H1 (cell line): ENCODE measurements around the gene PRPF6. TPM values are rescaled to one million over a fixed set of nuclear protein-coding genes. Genes with fewer than 3 reads are reported as not detected.

Experiments
- CTCF ChIA-PET: fragments of 300-600 bp; sonication (Branson Sonifier 250); formaldehyde crosslinking; loops from one replicate; lab custom pipeline; 2021; ENCODE audit not compliant: partially characterized antibody; lab: Charles Lee
- POLR2A ChIA-PET: fragments of 300-600 bp; sonication (Branson Sonifier 250); formaldehyde crosslinking; loops from one replicate; lab custom pipeline; 2021; ENCODE audit warnings: inconsistent platforms; ENCODE audit not compliant: partially characterized antibody; lab: Charles Lee
- DNase-seq, 2 experiments: peaks; one replicate each; pipeline versions ENCODE4 v3.0.0 to v3.0.0-alpha.2; 2010 to 2022; ENCODE audit warnings: low spot score in 2 of 2, low read depth in 1 of 2, mixed read lengths in 1 of 2
- FAIRE-seq: peaks from 2 replicates; lab custom pipeline; 2011; peaks lifted over from hg19 to GRCh38; lab: Jason Lieb, UNC
- H2AFZ ChIP-seq: 2 replicates; pipeline ENCODE4 v1.8.1; 2012; ENCODE audit warnings: low read length, inconsistent platforms
- H2AK5ac ChIP-seq: 2 replicates; pipeline ENCODE4 v1.6.1; 2013; ENCODE audit warnings: low read depth, low read length
- H2BK120ac ChIP-seq: replicated peaks from 2 replicates; pipeline ENCODE3; 2013; ENCODE audit warnings: low read depth, low read length, inconsistent platforms
- H2BK12ac ChIP-seq: 2 replicates; pipeline ENCODE4 v1.6.1; 2013; ENCODE audit warnings: low read depth, low read length
- H2BK15ac ChIP-seq: 2 replicates; pipeline ENCODE4 v1.6.1; 2013; ENCODE audit warnings: low read length
- H2BK20ac ChIP-seq: 2 replicates; pipeline ENCODE4 v1.6.1; 2013; ENCODE audit warnings: low read length
- H2BK5ac ChIP-seq: 2 replicates; pipeline ENCODE4 v1.6.1; 2013; ENCODE audit warnings: low read depth, low read length
- H3K14ac ChIP-seq: 2 replicates; pipeline ENCODE4 v1.6.1; 2013; ENCODE audit warnings: inconsistent platforms; ENCODE audit not compliant: insufficient read length
- H3K18ac ChIP-seq: 2 replicates; pipeline ENCODE4 v1.6.1; 2013; ENCODE audit warnings: low read length; ENCODE audit errors: extremely low read depth
- H3K23ac ChIP-seq: 2 replicates; pipeline ENCODE4 v1.6.1; 2013; ENCODE audit warnings: inconsistent platforms; ENCODE audit not compliant: insufficient read length
- H3K23me2 ChIP-seq: 2 replicates; pipeline ENCODE4 v1.6.1; 2013; ENCODE audit warnings: low read depth, low read length
- H3K27ac ChIP-seq: 2 replicates; pipeline ENCODE4 v1.6.1; 2011; ENCODE audit warnings: low read depth, low read length, inconsistent platforms
- H3K27me3 ChIP-seq, 4 experiments: replicated peaks in 1 of 4; 1 replicate in 1 of 4; 2 replicates in 3 of 4; pipeline versions ENCODE4 v1.6.1 to v1.8.1; 2011 to 2013; ENCODE audit warnings: low read length in 3 of 4, mild to moderate bottlenecking in 3 of 4, inconsistent platforms in 2 of 4, mixed read lengths in 2 of 4, moderate library complexity in 1 of 4; ENCODE audit not compliant: control insufficient read depth in 3 of 4, insufficient read depth in 3 of 4; ENCODE audit errors: extremely low read depth in 1 of 4
- H3K36me3 ChIP-seq, 4 experiments: 2 replicates each; pipeline versions ENCODE4 v1.6.1 to v1.8.1; 2011 to 2013; ENCODE audit warnings: mild to moderate bottlenecking in 4 of 4, low read length in 3 of 4, moderate library complexity in 2 of 4, control low read depth in 1 of 4, inconsistent platforms in 1 of 4; ENCODE audit not compliant: insufficient read depth in 4 of 4, control insufficient read depth in 2 of 4
- H3K4ac ChIP-seq: replicated peaks from 2 replicates; pipeline ENCODE3; 2013; ENCODE audit warnings: low read length, low read depth, mixed read lengths, inconsistent platforms; ENCODE audit not compliant: insufficient read length
- H3K4me1 ChIP-seq, 4 experiments: replicated peaks in 1 of 4; 1 replicate in 1 of 4; 2 replicates in 3 of 4; pipeline versions ENCODE4 v1.6.1 to v1.8.1; 2011 to 2013; ENCODE audit warnings: low read length in 3 of 4, inconsistent platforms in 2 of 4, mixed read lengths in 1 of 4; ENCODE audit not compliant: insufficient read depth in 4 of 4, control insufficient read depth in 3 of 4
- H3K4me2 ChIP-seq, 2 experiments: 2 replicates each; pipeline versions ENCODE4 v1.6.1 to v1.8.1; 2011 to 2013; ENCODE audit warnings: low read depth in 2 of 2, low read length in 2 of 2, control low read depth in 1 of 2, inconsistent platforms in 1 of 2, mild to moderate bottlenecking in 1 of 2; ENCODE audit not compliant: insufficient read depth in 1 of 2
- H3K4me3 ChIP-seq, 4 experiments: fragments of 200-600, 300-600 bp in 1 of 4; sonication (generic), shearing (Covaris generic), sonication (Bioruptor Twin) in 1 of 4; 2 replicates each; pipeline versions ENCODE4 v1.5.1 to v1.8.1; 2011 to 2016; ENCODE audit warnings: low read length in 4 of 4, low read depth in 3 of 4, control low read depth in 2 of 4, inconsistent platforms in 2 of 4, mild to moderate bottlenecking in 2 of 4, mixed read lengths in 1 of 4, moderate library complexity in 1 of 4; ENCODE audit not compliant: insufficient read depth in 2 of 4; ENCODE audit errors: extremely low read depth in 1 of 4
- H3K56ac ChIP-seq: replicated peaks from 2 replicates; pipeline ENCODE3; 2013; ENCODE audit warnings: low read depth, mild to moderate bottlenecking, mixed read lengths, low read length, inconsistent platforms; ENCODE audit not compliant: insufficient read length
- H3K79me1 ChIP-seq: 2 replicates; pipeline ENCODE4 v1.6.1; 2013; ENCODE audit warnings: low read depth, low read length, control low read depth
- H3K79me2 ChIP-seq, 2 experiments: 2 replicates each; pipeline versions ENCODE4 v1.6.1 to v1.8.1; 2012 to 2013; ENCODE audit warnings: low read length in 2 of 2, mild to moderate bottlenecking in 2 of 2, inconsistent platforms in 1 of 2; ENCODE audit not compliant: insufficient read depth in 2 of 2, control insufficient read depth in 1 of 2
- H3K9ac ChIP-seq, 4 experiments: replicated peaks in 1 of 4; 1 replicate in 1 of 4; 2 replicates in 3 of 4; pipeline versions ENCODE4 v1.6.1 to v1.8.1; 2011 to 2013; ENCODE audit warnings: low read depth in 3 of 4, low read length in 3 of 4, control low read depth in 2 of 4, mild to moderate bottlenecking in 2 of 4, moderate library complexity in 2 of 4, inconsistent platforms in 1 of 4; ENCODE audit errors: extremely low read depth in 1 of 4
- H3K9me3 ChIP-seq, 2 experiments: 2 replicates each; pipeline versions ENCODE4 v1.6.1 to v1.8.1; 2012 to 2013; ENCODE audit warnings: mild to moderate bottlenecking in 2 of 2, moderate library complexity in 2 of 2, control low read depth in 1 of 2, inconsistent platforms in 1 of 2, low read depth in 1 of 2, low read length in 1 of 2, mixed read lengths in 1 of 2; ENCODE audit not compliant: insufficient read depth in 2 of 2
- H4K20me1 ChIP-seq, 2 experiments: replicated peaks in 1 of 2; 2 replicates each; pipeline versions ENCODE3 to v1.8.1; 2011 to 2013; ENCODE audit warnings: inconsistent platforms in 2 of 2, low read length in 2 of 2, mild to moderate bottlenecking in 1 of 2; ENCODE audit not compliant: insufficient read depth in 2 of 2, control insufficient read depth in 1 of 2
- H4K5ac ChIP-seq: 2 replicates; pipeline ENCODE4 v1.6.1; 2013; ENCODE audit warnings: low read length, low read depth, mixed read lengths, inconsistent platforms; ENCODE audit not compliant: insufficient read length
- H4K8ac ChIP-seq: 2 replicates; pipeline ENCODE4 v1.8.0; 2013; ENCODE audit warnings: mild to moderate bottlenecking, moderate library complexity, low read length, inconsistent platforms; ENCODE audit not compliant: insufficient read depth; ENCODE audit errors: extremely low read depth
- H4K91ac ChIP-seq: replicated peaks from 2 replicates; pipeline ENCODE3; 2013; ENCODE audit warnings: low read length, mixed read lengths, inconsistent platforms; ENCODE audit not compliant: insufficient read length
- BCL11A ChIP-seq, 2 experiments: IDR thresholded peaks; one replicate each; pipeline ENCODE4 v1.6.1; 2011; ENCODE audit warnings: low read depth in 2 of 2, low read length in 2 of 2, mild to moderate bottlenecking in 2 of 2
- CBX5 ChIP-seq: fragments of 300-800, 300-1000 bp; sonication (generic); IDR thresholded peaks from 2 replicates; pipeline ENCODE4 v1.7.1; 2016; ENCODE audit warnings: antibody characterized with exemption, low read length, low read depth
- GABPA ChIP-seq: IDR thresholded peaks from 2 replicates; pipeline ENCODE4 v1.6.1; 2011; ENCODE audit warnings: mild to moderate bottlenecking, low read length, moderate library complexity, borderline replicate concordance; ENCODE audit not compliant: insufficient read depth
- JUN ChIP-seq: IDR thresholded peaks from 2 replicates; pipeline ENCODE4 v1.6.1; 2011; ENCODE audit warnings: low read depth, mild to moderate bottlenecking, improper control_type of control experiment, low read length
- RNF2 ChIP-seq: fragments of 200-900, 300-1000 bp; sonication (generic); IDR thresholded peaks from 2 replicates; pipeline ENCODE4 v1.7.1; 2016; ENCODE audit warnings: borderline replicate concordance, low read depth, mild to moderate bottlenecking, antibody characterized with exemption, low read length; ENCODE audit not compliant: poor library complexity, severe bottlenecking; ENCODE audit errors: missing control alignments
- SUZ12 ChIP-seq: fragments of 200-600 bp; sonication (generic); IDR thresholded peaks from 2 replicates; pipeline ENCODE4 v1.6.1; 2012; ENCODE audit warnings: mild to moderate bottlenecking, inconsistent platforms, low read length, moderate library complexity, mixed read lengths
- WGBS, 2 experiments: shearing (Covaris generic) in 1 of 2; methylation state at CpG; one replicate each; pipeline versions ENCODE4 v1.1.6 to v1.1.7; 2013 to 2015; ENCODE audit warnings: low lambda C conversion rate in 2 of 2, mixed read lengths in 2 of 2, inconsistent platforms in 1 of 2, low coverage in 1 of 2, missing lambda C conversion rate in 1 of 2; ENCODE audit not compliant: insufficient replicate concordance in 2 of 2, insufficient coverage in 1 of 2, insufficient read length in 1 of 2; ENCODE audit errors: extremely low coverage in 1 of 2, missing lambda C conversion rate in 1 of 2; 5-methylcytosine and 5-hydroxymethylcytosine counted together
- polyA plus RNA-seq, 7 experiments: library from polyadenylated mRNA; depleted of rRNA in 3 of 7; stranded (reverse) in 5 of 7; unstranded in 2 of 7; fragments of >200 nt in 5 of 7; fragments of 200-250 nt in 2 of 7; gene quantifications; 1 replicate in 5 of 7; 2 replicates in 1 of 7; 4 replicates in 1 of 7; pipeline versions ENCODE4 v1.2.1 to v1.2.3, GENCODE V29; 2011 to 2013; ENCODE audit warnings: missing spikeins in 2 of 7, mixed read lengths in 2 of 7
- total RNA-seq: library from RNA; stranded (reverse); fragmentation: NEBNext Ultra II Directional; extraction: Animal tissue kit (Norgen Biotek cat#: 25700); gene quantifications from 2 replicates; pipeline ENCODE4 v1.2.1, GENCODE V29; 2021

The PRPF6 gene
- total and polyA plus RNA-seq, 2 of the 8 experiments (the other 6 are each of a cell fraction or from before 2014, with no cell fraction given) = 27.9 to 76.9 TPM

DNA sequence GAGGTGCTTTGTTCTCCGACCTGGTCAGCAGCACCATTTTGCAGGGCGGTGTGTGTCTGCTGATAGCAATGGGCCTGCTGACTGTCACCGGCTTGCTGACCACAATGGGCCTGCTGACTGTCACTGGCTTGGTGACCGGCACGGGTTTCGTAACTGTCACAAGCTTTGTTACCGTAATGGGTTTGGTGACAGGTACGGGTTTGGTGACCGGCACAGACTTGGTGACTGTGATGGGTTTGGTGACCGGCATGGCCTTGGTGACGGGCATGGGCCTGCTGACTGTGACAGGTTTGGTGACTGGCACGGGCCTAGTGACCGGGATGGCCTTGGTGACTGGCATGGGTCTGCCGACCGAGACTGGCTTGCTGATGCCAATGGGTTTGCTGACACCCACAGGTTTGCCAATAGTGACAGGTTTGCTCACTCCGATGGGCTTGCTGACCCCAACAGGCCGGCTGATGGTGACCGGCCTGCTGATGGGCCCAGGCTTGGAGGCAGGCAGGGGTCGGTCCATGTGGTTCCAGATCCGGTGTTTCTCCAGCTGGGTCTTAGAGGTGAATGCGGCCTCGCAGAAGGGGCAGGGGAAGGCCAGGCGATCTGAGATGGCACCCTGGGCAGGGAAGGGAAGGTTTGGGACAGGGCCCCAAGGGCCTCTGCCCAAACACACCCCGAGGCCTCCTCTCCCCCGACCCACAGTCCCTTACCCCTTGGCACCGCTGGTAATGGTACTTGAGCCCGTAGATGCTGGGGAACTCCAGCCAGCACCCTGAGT, 14.6 kb upstream of the PRPF6 start:
- FAIRE-seq = no peak
- ChIA-PET POLR2A (interaction anchor here (1.2 to 2.6 kb wide), 2 partner anchors 11 to 14 kb away, joined by 3 to 9 read pairs; no protein-coding TSS in a partner anchor), CTCF (no interaction called here)
- peaks cover 22 to 58% (median 47%) of the 10 kb centered on the region in 4 experiments for H3K36me3 ChIP-seq
- WGBS, 2 experiments = 96% methylated on average over 27 of the region's 27 CpGs; no CpG with 5 or more reads in 1 of the 2 experiments
- no peak overlapping the region for H3K14ac ChIP-seq
- no peak overlapping the region for H4K8ac ChIP-seq
- peaks cover 4% of the 10 kb centered on the region for H3K79me1 ChIP-seq
- no peak overlapping the region for H2BK20ac ChIP-seq
- H2BK5ac ChIP-seq = no peak overlapping the region
- no peak overlapping the region for H3K4ac ChIP-seq
- no peak overlapping the region for H3K56ac ChIP-seq
- no peak overlapping the region for H3K27ac ChIP-seq
- H3K4me3 ChIP-seq = peak overlapping the region in 1 of 4 experiments; percentile 21; a peak in 1 of 8 replicates
- H2AFZ ChIP-seq = no peak overlapping the region
- no peak overlapping the region for H3K23ac ChIP-seq
- DNase-seq = no peak
- peaks cover 0 to 13% (median 5%) of the 10 kb centered on the region in 4 experiments; a peak in 5 of 7 replicates for H3K4me1 ChIP-seq
- no peak overlapping the region for H4K91ac ChIP-seq
- H3K9ac ChIP-seq = no peak overlapping the region
- peaks cover 0 to 6% (median 2%) of the 10 kb centered on the region in 4 experiments; a peak in 2 of 7 replicates for H3K27me3 ChIP-seq
- no peak overlapping the region for H3K4me2 ChIP-seq
- no peaks in the 10 kb centered on the region; a peak in 1 of 4 replicates for H3K79me2 ChIP-seq
- no peak overlapping the region for H2BK12ac ChIP-seq
- H3K9me3 ChIP-seq = peaks cover 42 to 53% of the 10 kb centered on the region in 2 experiments
- no peak overlapping the region for H2BK120ac ChIP-seq
- no peak overlapping the region for H2AK5ac ChIP-seq
- H2BK15ac ChIP-seq = no peak overlapping the region
- H4K5ac ChIP-seq = no peak overlapping the region
- TF ChIP-seq BCL11A (IDR thresholded peaks at IDR 0.05; ENCODE audit: low read depth in 2 of 2, low read length in 2 of 2) = no peak
- TF ChIP-seq SUZ12 = no peak
- no peak for TF ChIP-seq JUN
- no peak for TF ChIP-seq RNF2
- TF ChIP-seq GABPA = no peak
- no peak for TF ChIP-seq CBX5
- peaks cover 7% of the 10 kb centered on the region; the same call in 1 of the 2 replicates for H3K23me2 ChIP-seq
- peaks cover 0 to 2% of the 10 kb centered on the region in 2 experiments for H4K20me1 ChIP-seq
- H3K18ac ChIP-seq = no peak overlapping the region
